IPS-15b (cell line): ENCODE data around the gene TRAK2.

Source experiments
- H3K27me3 ChIP-seq: one replicate; pipeline ENCODE4 v1.6.1; 2013; ENCODE audit warnings: low read length; ENCODE audit not compliant: control insufficient read depth, insufficient read depth
- H3K36me3 ChIP-seq: one replicate; pipeline ENCODE4 v1.6.1; 2013; ENCODE audit warnings: low read length; ENCODE audit not compliant: control insufficient read depth, insufficient read depth
- H3K4me1 ChIP-seq: one replicate; pipeline ENCODE4 v1.6.1; 2013; ENCODE audit warnings: mild to moderate bottlenecking, low read length; ENCODE audit not compliant: control insufficient read depth, insufficient read depth
- H3K4me3 ChIP-seq: one replicate; pipeline ENCODE4 v1.5.1; 2013; ENCODE audit warnings: low read depth, low read length
- H3K9ac ChIP-seq: one replicate; pipeline ENCODE4 v1.6.1; 2013; ENCODE audit warnings: low read depth, mild to moderate bottlenecking, low read length
- H3K9me3 ChIP-seq: one replicate; pipeline ENCODE4 v1.6.1; 2013; ENCODE audit warnings: mild to moderate bottlenecking, low read length; ENCODE audit not compliant: control insufficient read depth, insufficient read depth

Gene TRAK2

DNA sequence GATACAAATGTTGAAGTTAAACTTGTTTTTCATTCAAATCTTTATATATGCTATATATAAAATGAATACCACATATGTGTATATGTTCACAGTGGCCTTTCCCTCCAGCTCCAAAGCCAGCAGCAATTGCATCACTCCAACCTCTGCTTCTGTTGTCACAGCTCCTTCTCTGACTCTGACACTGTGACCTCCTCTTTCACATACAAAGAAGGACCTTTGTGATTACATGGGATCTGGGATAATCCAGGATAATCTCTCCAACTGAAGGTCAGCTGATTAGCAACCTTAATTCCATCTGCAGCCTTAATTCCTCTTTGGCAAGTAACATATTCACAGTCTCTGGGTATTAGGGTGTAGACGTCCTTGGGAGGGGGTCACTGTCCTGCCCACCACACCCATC is 102.5 kb downstream of the TRAK2 start:
- Histone ChIP-seq H3K9me3 (no peaks in the 10 kb centered on the region), H3K9ac (no peak overlapping the region), H3K36me3 (no peaks in the 10 kb centered on the region), H3K4me3 (no peak overlapping the region), H3K4me1 (no peaks in the 10 kb centered on the region), H3K27me3 (no peaks in the 10 kb centered on the region)

DNA sequence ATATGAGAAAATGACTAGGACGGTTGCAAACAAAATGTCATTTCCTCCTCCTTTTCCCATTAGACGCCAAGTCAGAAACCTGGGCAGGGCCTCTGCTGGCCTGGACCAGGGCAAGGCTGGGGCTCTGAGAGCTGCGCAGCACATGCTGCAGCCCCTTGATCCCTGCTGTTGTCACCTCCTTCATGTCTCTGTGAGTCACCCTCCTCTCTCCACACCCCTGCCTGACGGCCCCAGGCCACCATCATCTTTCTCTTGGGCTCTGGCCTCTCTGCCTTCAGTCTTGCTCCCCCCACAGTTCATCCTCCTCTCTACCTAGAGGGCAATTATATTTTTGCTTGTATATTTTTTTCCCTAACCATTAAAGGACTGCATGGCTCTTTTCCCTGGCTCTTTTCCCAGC is 104.1 kb downstream of the TRAK2 start:
- Histone ChIP-seq H3K4me1 (no peaks in the 10 kb centered on the region), H3K4me3 (no peak overlapping the region), H3K9me3 (no peaks in the 10 kb centered on the region), H3K36me3 (no peaks in the 10 kb centered on the region), H3K9ac (no peak overlapping the region), H3K27me3 (no peaks in the 10 kb centered on the region)

GRCh38 chr2:201345625-201346213 is 105.5 kb downstream of the TRAK2 start:
- H3K27me3 ChIP-seq: no peaks in the 10 kb centered on the region
- no peaks in the 10 kb centered on the region for H3K9me3 ChIP-seq
- H3K4me1 ChIP-seq: no peaks in the 10 kb centered on the region
- no peak overlapping the region for H3K4me3 ChIP-seq
- H3K36me3 ChIP-seq: no peaks in the 10 kb centered on the region
- no peak overlapping the region for H3K9ac ChIP-seq

DNA sequence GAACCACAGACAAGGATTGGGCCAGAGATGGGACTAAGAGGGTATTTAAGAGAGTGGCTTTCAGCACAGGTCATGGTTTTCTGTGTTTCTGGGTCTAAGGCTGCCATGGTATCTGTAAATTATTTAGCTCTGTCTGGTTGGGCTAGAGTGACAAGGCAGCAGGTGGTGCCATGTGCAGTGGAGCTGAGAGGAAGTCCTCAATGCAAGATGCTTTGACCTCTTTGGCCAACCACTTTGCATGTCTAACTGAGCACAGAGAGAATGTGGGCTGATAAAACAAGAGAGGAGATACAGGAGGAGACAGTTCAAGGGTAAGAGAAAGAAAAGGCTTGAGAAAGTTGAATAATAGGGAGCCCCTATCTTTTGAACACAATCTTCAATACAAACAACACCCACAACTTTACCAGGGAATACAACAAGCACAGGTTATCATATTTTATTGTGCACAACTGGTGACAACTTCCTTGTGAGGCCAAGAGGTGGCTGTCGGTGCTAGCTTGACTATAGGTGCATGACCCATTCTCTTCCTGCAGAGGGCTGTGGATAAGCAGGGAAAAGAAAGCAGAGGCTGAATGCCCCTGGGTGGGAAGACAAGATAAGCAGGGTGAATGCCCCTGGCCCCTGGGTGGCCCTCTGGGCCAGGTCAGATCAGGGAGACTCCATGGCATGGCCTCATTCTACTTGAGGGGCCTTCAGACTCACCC is 106.4 kb downstream of the TRAK2 start:
- no peaks in the 10 kb centered on the region for H3K27me3 ChIP-seq
- H3K4me1 ChIP-seq: no peaks in the 10 kb centered on the region
- H3K36me3 ChIP-seq: no peaks in the 10 kb centered on the region
- H3K9me3 ChIP-seq: no peaks in the 10 kb centered on the region
- no peak overlapping the region for H3K9ac ChIP-seq
- no peak overlapping the region for H3K4me3 ChIP-seq

- H3K9ac ChIP-seq: no peak overlapping the region
- no peaks in the 10 kb centered on the region for H3K4me1 ChIP-seq
- H3K9me3 ChIP-seq: no peaks in the 10 kb centered on the region
- H3K27me3 ChIP-seq: no peaks in the 10 kb centered on the region
- no peak overlapping the region for H3K4me3 ChIP-seq
- H3K36me3 ChIP-seq: no peaks in the 10 kb centered on the region
Observed at GRCh38 chr2:201343559-201343958, 107.7 kb downstream of the TRAK2 start.

DNA sequence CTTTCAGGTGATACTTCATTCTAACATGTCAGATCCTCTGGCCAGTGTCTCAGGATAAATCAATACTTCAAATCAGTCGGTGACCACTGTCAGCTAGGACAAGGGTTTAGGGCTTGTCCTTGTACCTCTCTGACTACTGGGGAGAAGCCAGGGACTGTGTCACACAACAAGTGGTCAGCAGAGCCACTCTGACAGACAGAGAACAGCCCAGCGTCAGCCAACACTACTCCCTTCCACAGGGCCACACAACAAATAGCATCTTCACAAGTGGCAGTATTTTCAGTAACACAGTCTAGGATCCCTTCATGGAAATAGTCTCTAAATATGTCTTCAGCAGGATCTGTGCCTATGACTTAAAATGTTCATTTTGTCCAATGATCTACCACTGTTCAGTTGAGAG is 108.3 kb downstream of the TRAK2 start:
- Histone ChIP-seq H3K4me1 (no peaks in the 10 kb centered on the region), H3K9ac (no peak overlapping the region), H3K9me3 (no peaks in the 10 kb centered on the region), H3K4me3 (no peak overlapping the region), H3K27me3 (no peaks in the 10 kb centered on the region), H3K36me3 (no peaks in the 10 kb centered on the region)

DNA sequence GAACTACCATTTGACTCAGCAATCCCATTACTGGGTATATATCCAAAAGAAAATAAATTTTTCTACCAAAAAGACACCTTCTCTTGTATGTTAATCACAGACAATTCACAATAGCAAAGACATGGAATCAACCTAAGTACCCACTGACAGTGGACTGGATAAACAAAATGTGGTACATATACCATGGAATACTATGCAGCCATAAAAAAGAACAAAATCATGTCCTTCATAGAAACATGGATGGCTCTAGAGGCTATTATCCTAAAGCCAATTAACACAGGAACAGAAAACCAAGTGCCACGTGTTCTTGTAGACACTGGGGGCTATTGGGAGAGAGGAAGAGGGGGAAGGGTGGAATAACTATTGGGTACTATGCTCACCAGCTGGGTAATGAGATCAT is 121.8 kb downstream of the TRAK2 start:
- Histone ChIP-seq H3K9ac (no peak overlapping the region), H3K9me3 (no peaks in the 10 kb centered on the region), H3K4me3 (no peak overlapping the region), H3K4me1 (no peaks in the 10 kb centered on the region), H3K36me3 (no peaks in the 10 kb centered on the region), H3K27me3 (no peaks in the 10 kb centered on the region)

- no peaks in the 10 kb centered on the region for H3K27me3 ChIP-seq
- H3K36me3 ChIP-seq: no peaks in the 10 kb centered on the region
- H3K4me1 ChIP-seq: no peaks in the 10 kb centered on the region
- no peak overlapping the region for H3K4me3 ChIP-seq
- no peaks in the 10 kb centered on the region for H3K9me3 ChIP-seq
- H3K9ac ChIP-seq: no peak overlapping the region
Observed at GRCh38 chr2:201327678-201328077, 123.6 kb downstream of the TRAK2 start.
